Glutamatergic neuron (in vitro differentiated cells): ENCODE measurements around the gene LMX1B. TPM values are rescaled to one million over a fixed set of nuclear protein-coding genes. Genes with fewer than 3 reads are reported as not detected.

Experiments
- DNase-seq: peaks from one replicate; pipeline ENCODE4 v3.0.0; 2022
- H3K27ac Mint-ChIP-seq: one replicate; pipeline ENCODE4 v1.8.0; 2020; ENCODE audit warnings: mild to moderate bottlenecking, mixed read lengths, inconsistent platforms; ENCODE audit not compliant: unreplicated experiment
- H3K27me3 Mint-ChIP-seq: one replicate; pipeline ENCODE4 v1.8.0; 2020; ENCODE audit warnings: mild to moderate bottlenecking, moderate library complexity, mixed read lengths, inconsistent platforms; ENCODE audit not compliant: unreplicated experiment
- H3K36me3 Mint-ChIP-seq: one replicate; pipeline ENCODE4 v1.8.0; 2020; ENCODE audit warnings: mild to moderate bottlenecking, mixed read lengths, inconsistent platforms; ENCODE audit not compliant: unreplicated experiment
- H3K4me1 Mint-ChIP-seq: one replicate; pipeline ENCODE4 v1.8.0; 2020; ENCODE audit warnings: mild to moderate bottlenecking, low read depth, mixed read lengths, inconsistent platforms; ENCODE audit not compliant: unreplicated experiment
- H3K4me3 Mint-ChIP-seq: one replicate; pipeline ENCODE4 v1.8.0; 2020; ENCODE audit warnings: mild to moderate bottlenecking, mixed read lengths, inconsistent platforms; ENCODE audit not compliant: unreplicated experiment
- H3K9me3 Mint-ChIP-seq: one replicate; pipeline ENCODE4 v1.8.0; 2020; ENCODE audit warnings: mild to moderate bottlenecking, moderate library complexity, mixed read lengths, inconsistent platforms; ENCODE audit not compliant: unreplicated experiment
- total RNA-seq: library from RNA; stranded (reverse); fragmentation: NEBNext Ultra II Directional; extraction: Animal tissue kit (Norgen Biotek cat#: 25700); gene quantifications from one replicate; pipeline ENCODE4 v1.2.1, GENCODE V29; 2021; ENCODE audit not compliant: unreplicated experiment
- TF ChIP-seq, protein P1 (sequence below): fragments of 200-600 bp; sonication (generic); IDR thresholded peaks from one replicate; pipeline ENCODE4 v1.5.0; 2021; ENCODE audit not compliant: partially characterized antibody, unreplicated experiment

The LMX1B gene
- total RNA-seq, 1 donor from 2014 or later = 0.27 TPM

- TF ChIP-seq, protein P1, sequence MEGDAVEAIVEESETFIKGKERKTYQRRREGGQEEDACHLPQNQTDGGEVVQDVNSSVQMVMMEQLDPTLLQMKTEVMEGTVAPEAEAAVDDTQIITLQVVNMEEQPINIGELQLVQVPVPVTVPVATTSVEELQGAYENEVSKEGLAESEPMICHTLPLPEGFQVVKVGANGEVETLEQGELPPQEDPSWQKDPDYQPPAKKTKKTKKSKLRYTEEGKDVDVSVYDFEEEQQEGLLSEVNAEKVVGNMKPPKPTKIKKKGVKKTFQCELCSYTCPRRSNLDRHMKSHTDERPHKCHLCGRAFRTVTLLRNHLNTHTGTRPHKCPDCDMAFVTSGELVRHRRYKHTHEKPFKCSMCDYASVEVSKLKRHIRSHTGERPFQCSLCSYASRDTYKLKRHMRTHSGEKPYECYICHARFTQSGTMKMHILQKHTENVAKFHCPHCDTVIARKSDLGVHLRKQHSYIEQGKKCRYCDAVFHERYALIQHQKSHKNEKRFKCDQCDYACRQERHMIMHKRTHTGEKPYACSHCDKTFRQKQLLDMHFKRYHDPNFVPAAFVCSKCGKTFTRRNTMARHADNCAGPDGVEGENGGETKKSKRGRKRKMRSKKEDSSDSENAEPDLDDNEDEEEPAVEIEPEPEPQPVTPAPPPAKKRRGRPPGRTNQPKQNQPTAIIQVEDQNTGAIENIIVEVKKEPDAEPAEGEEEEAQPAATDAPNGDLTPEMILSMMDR = no peak
- Mint-ChIP-seq H3K36me3 (no peaks in the 10 kb centered on the region), H3K4me3 (no peak overlapping the region), H3K27me3 (peaks cover 13% of the 10 kb centered on the region), H3K9me3 (peaks cover 7% of the 10 kb centered on the region), H3K27ac (no peak overlapping the region), H3K4me1 (peaks cover 30% of the 10 kb centered on the region)
- DNase-seq = no peak
Measured at GRCh38 chr9:126642010-126642744, 28.4 kb downstream of the LMX1B start.

- peaks cover 7% of the 10 kb centered on the region for H3K9me3 Mint-ChIP-seq
- TF ChIP-seq, protein P1 = no peak
- H3K27me3 Mint-ChIP-seq = peaks cover 10% of the 10 kb centered on the region
- H3K36me3 Mint-ChIP-seq = no peaks in the 10 kb centered on the region
- peaks cover 33% of the 10 kb centered on the region for H3K4me1 Mint-ChIP-seq
- no peak overlapping the region for H3K4me3 Mint-ChIP-seq
- H3K27ac Mint-ChIP-seq = no peak overlapping the region
- no peak for DNase-seq
Measured at GRCh38 chr9:126642839-126643238, 29.1 kb downstream of the LMX1B start.

- Mint-ChIP-seq H3K9me3 (peaks cover 10% of the 10 kb centered on the region), H3K36me3 (no peaks in the 10 kb centered on the region), H3K27ac (no peak overlapping the region), H3K4me1 (peaks cover 34% of the 10 kb centered on the region), H3K27me3 (peaks cover 12% of the 10 kb centered on the region), H3K4me3 (no peak overlapping the region)
- TF ChIP-seq, protein P1 = no peak
- DNase-seq = no peak
Measured at GRCh38 chr9:126643945-126644527, 30.3 kb downstream of the LMX1B start.

DNA sequence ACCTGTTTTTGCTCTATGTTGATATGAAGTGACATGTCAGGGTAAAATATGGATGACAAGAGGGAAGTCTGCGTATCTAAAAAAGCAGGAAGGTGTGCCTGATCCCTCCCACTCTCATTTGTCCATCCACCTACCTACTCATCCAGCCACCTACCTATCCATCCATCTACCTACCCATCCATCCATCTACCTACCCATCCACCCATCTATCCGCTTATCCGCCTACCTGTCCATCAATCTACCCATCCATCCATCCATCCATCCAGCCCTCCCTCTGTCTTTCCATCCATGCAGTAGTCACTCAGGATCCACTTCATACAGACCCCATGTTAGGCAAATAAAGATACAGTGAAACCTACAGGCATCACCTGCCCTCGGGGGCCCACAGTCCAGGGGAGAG lies 32.4 kb downstream of the LMX1B start:
- no peak overlapping the region for H3K27ac Mint-ChIP-seq
- H3K9me3 Mint-ChIP-seq = peaks cover 7% of the 10 kb centered on the region
- DNase-seq = no peak
- peaks cover 30% of the 10 kb centered on the region for H3K4me1 Mint-ChIP-seq
- TF ChIP-seq, protein P1 = no peak
- no peak overlapping the region for H3K4me3 Mint-ChIP-seq
- H3K27me3 Mint-ChIP-seq = peaks cover 11% of the 10 kb centered on the region
- no peaks in the 10 kb centered on the region for H3K36me3 Mint-ChIP-seq
